Natural killer cell (primary cell): ENCODE measurements around the gene SDC3. TPM values are rescaled to one million over a fixed set of nuclear protein-coding genes. Genes with fewer than 3 reads are reported as not detected.
A peak's percentile ranks its signal among the peaks of the same experiment; 100 is the strongest.
"Not testable (repeated sequence)": the region's sequence is repeated elsewhere in the genome, so short reads cannot be mapped to it uniquely, and the experiment has no call there.

Experiments used
- ATAC-seq, 3 donors: fragments of 150-1000 bp in 2 of 3; fragments of 200-7000 bp in 1 of 3; cut with Tn5 transposase; 1 replicate in 1 of 3; 2 replicates in 2 of 3; pipeline ENCODE4 v1.10.0; 2021; ENCODE audit warnings: mild to moderate bottlenecking in 2 of 3, moderate library complexity in 2 of 3
- DNase-seq, 2 donors: peaks; one replicate each; pipeline versions ENCODE4 v3.0.0 to v3.0.0-alpha.2; 2013 to 2021; ENCODE audit warnings: mixed read lengths in 1 of 2
- H3K27ac ChIP-seq: one replicate; pipeline ENCODE4 v1.5.1; 2013; ENCODE audit warnings: mild to moderate bottlenecking, low read length
- H3K27me3 ChIP-seq: one replicate; pipeline ENCODE4 v1.6.1; 2013; ENCODE audit warnings: low read length; ENCODE audit not compliant: control insufficient read depth, insufficient read depth
- H3K36me3 ChIP-seq: one replicate; pipeline ENCODE4 v1.6.1; 2013; ENCODE audit warnings: low read length; ENCODE audit not compliant: control insufficient read depth, insufficient read depth
- H3K4me1 ChIP-seq: one replicate; pipeline ENCODE4 v1.6.1; 2013; ENCODE audit warnings: low read length; ENCODE audit not compliant: control insufficient read depth, insufficient read depth
- H3K4me3 ChIP-seq: one replicate; pipeline ENCODE4 v1.5.1; 2013; ENCODE audit warnings: low read length
- H3K9me3 ChIP-seq: one replicate; pipeline ENCODE4 v1.6.1; 2013; ENCODE audit warnings: low read length; ENCODE audit not compliant: control insufficient read depth, insufficient read depth
- H3K27ac Mint-ChIP-seq, 2 donors: one replicate each; pipeline ENCODE4 v1.8.0; 2022; ENCODE audit warnings: mild to moderate bottlenecking in 2 of 2, mixed read lengths in 2 of 2, moderate library complexity in 1 of 2
- H3K27me3 Mint-ChIP-seq, 2 donors: one replicate each; pipeline ENCODE4 v1.8.0; 2022; ENCODE audit warnings: low read depth in 2 of 2, mixed read lengths in 2 of 2
- H3K36me3 Mint-ChIP-seq: one replicate; pipeline ENCODE4 v1.8.0; 2022; ENCODE audit warnings: mixed read lengths
- H3K4me1 Mint-ChIP-seq, 2 donors: one replicate each; pipeline ENCODE4 v1.8.0; 2022; ENCODE audit warnings: mixed read lengths in 2 of 2
- H3K4me3 Mint-ChIP-seq: one replicate; pipeline ENCODE4 v1.8.0; 2022; ENCODE audit warnings: mild to moderate bottlenecking, moderate library complexity, mixed read lengths
- H3K9me3 Mint-ChIP-seq, 2 donors: one replicate each; pipeline ENCODE4 v1.8.0; 2022; ENCODE audit warnings: mixed read lengths in 2 of 2
- WGBS: methylation state at CpG from one replicate; pipeline ENCODE4 v1.1.7; 2013; ENCODE audit warnings: missing lambda C conversion rate; ENCODE audit not compliant: insufficient coverage; 5-methylcytosine and 5-hydroxymethylcytosine counted together
- intact Hi-C: fragments of 100-400 bp; cut with micrococcal nuclease; formaldehyde crosslinking; loops from one replicate; pipeline ENCODE4 v1.14.2; 2022
- total RNA-seq, 4 donors: library from RNA; stranded (reverse); fragments of 120-200 nt in 1 of 4; gene quantifications; one replicate each; pipeline versions ENCODE4 v1.2.3 to v1.2.4, GENCODE V29; 2013 to 2022
- TF ChIP-seq, protein P1 (sequence below): fragments of 200-600 bp; IDR thresholded peaks from one replicate; pipeline ENCODE4 v1.8.0; 2022; ENCODE audit warnings: antibody characterized with exemption

Gene SDC3
- total RNA-seq, 3 donors from 2014 or later (not counting 1 experiment from before 2014, with no cell fraction given): 0.33 to 0.63 TPM; not detected in 1

DNA sequence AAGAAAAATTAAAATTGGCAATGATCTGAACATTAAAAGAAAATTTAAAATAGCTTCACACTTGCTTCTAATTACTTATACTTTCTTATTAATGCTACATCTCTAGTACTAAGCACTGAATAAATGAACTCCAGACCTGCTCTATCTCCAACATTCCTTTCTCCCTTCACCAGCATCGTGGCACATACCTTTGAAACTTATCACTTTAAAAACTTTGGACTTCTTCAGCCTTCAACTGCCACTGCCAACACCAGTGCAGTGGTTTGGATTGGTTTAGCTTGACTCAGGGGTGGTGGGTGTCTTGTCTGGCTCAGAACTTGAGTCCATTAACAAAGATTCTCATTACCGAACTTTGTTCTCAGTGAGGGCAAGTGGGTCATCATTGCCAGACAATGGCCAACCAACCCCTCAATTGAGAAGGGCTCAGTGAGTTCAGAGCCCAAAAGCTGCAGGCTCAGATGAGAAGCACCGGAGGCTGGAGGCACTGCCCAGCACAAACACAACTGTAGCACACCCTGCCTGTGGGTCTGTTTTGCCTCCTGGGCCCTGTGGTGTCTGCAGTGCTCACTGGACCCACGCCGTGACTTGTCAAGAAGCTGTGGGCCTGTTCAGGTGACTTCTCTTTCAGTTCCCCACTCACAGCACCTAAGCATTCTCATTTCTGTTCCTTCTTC lies 40.4 kb upstream of the SDC3 start:
- H3K9me3 Mint-ChIP-seq, H3K27ac ChIP-seq, H3K4me1 ChIP-seq, intact Hi-C loops, DNase-seq, H3K27me3 Mint-ChIP-seq, H3K27me3 ChIP-seq, H3K4me3 Mint-ChIP-seq, ATAC-seq, H3K4me3 ChIP-seq, H3K9me3 ChIP-seq: not testable (repeated sequence)
- WGBS: no CpG with 5 or more reads among the region's 5 CpGs
- Mint-ChIP-seq H3K4me1 (peaks cover 29 to 37% of the 10 kb centered on the region in 2 donors), H3K36me3 (peaks cover 29% of the 10 kb centered on the region), H3K27ac (peak overlapping the region; percentile 68 to 82)
- peaks cover 74% of the 10 kb centered on the region for H3K36me3 ChIP-seq

DNA sequence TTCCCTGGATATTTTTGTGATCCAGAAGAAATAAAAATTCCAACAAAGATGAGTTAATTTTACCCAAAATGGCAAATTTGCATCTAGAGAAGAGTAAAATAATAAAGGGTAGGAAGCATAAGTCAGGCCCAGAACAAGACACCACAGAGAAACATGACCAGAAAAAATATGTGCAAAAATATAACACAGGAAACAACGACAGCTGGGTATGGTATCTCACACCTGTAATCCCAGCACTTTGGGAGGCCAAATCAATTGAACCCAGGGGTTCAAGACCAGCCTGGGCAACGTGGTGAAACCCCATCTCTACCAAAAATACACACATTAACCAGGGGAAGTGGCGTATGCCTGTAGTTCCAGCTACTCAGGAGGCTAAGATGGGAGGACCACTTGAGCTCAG lies 39.7 kb upstream of the SDC3 start:
- Histone ChIP-seq H3K36me3 (peaks cover 72% of the 10 kb centered on the region), H3K27me3 (no peaks in the 10 kb centered on the region), H3K9me3 (no peaks in the 10 kb centered on the region), H3K4me3 (no peak overlapping the region), H3K27ac (no peak overlapping the region), H3K4me1 (peaks cover 3% of the 10 kb centered on the region)
- intact Hi-C loops: no loop called here
- Mint-ChIP-seq H3K4me1 (peaks cover 28 to 43% of the 10 kb centered on the region in 2 donors), H3K4me3 (no peak overlapping the region), H3K9me3 (no peaks in the 10 kb centered on the region), H3K27ac (peak overlapping the region; percentile 68 to 82), H3K27me3 (no peaks in the 10 kb centered on the region), H3K36me3 (peaks cover 29% of the 10 kb centered on the region)
- DNase-seq (no peak), ATAC-seq (peak; percentile 38 to 80 (median 53))
- 47% methylated on average over 3 of the region's 3 CpGs for whole genome bisulfite sequencing
- TF ChIP-seq, protein P1, sequence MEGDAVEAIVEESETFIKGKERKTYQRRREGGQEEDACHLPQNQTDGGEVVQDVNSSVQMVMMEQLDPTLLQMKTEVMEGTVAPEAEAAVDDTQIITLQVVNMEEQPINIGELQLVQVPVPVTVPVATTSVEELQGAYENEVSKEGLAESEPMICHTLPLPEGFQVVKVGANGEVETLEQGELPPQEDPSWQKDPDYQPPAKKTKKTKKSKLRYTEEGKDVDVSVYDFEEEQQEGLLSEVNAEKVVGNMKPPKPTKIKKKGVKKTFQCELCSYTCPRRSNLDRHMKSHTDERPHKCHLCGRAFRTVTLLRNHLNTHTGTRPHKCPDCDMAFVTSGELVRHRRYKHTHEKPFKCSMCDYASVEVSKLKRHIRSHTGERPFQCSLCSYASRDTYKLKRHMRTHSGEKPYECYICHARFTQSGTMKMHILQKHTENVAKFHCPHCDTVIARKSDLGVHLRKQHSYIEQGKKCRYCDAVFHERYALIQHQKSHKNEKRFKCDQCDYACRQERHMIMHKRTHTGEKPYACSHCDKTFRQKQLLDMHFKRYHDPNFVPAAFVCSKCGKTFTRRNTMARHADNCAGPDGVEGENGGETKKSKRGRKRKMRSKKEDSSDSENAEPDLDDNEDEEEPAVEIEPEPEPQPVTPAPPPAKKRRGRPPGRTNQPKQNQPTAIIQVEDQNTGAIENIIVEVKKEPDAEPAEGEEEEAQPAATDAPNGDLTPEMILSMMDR: no peak

DNA sequence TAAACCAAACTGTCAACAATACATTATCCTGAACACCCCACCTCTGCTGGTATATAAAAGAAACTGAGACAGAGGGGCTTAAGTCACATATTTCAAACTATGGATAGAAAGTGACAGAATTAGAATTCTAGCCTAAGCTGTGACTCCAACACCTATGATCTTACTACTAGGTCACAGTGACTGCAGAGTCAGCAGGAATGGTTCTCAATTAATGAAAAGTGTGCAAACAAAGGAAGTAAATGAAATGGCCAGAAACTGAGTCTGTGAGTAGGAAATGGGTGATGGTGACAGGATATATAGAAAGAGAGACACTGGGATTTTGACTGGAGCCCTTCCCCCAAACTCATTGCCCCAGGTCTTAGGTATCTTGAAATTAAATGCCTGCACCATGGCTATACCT lies 38.7 kb upstream of the SDC3 start:
- Histone ChIP-seq H3K36me3 (peaks cover 71% of the 10 kb centered on the region), H3K4me1 (peaks cover 3% of the 10 kb centered on the region), H3K4me3 (no peak overlapping the region), H3K27me3 (no peaks in the 10 kb centered on the region), H3K27ac (no peak overlapping the region), H3K9me3 (no peaks in the 10 kb centered on the region)
- H3K9me3 Mint-ChIP-seq: no peaks in the 10 kb centered on the region
- TF ChIP-seq, protein P1: no peak
- ATAC-seq (no peak), DNase-seq (no peak)
- H3K4me3 Mint-ChIP-seq: no peak overlapping the region
- no peaks in the 10 kb centered on the region for H3K27me3 Mint-ChIP-seq
- peak overlapping the region in 1 of 2 donors; percentile 68 for H3K27ac Mint-ChIP-seq
- intact Hi-C loops: no loop called here
- peaks cover 21 to 48% of the 10 kb centered on the region in 2 donors for H3K4me1 Mint-ChIP-seq
- peaks cover 31% of the 10 kb centered on the region for H3K36me3 Mint-ChIP-seq

GRCh38 chr1:30942326-30942963 lies 33.9 kb upstream of the SDC3 start:
- TF ChIP-seq, protein P1: no peak
- WGBS: 100% methylated on average over 7 of the region's 7 CpGs
- Histone ChIP-seq H3K4me3 (no peak overlapping the region), H3K9me3 (no peaks in the 10 kb centered on the region), H3K36me3 (peaks cover 71% of the 10 kb centered on the region), H3K27me3 (no peaks in the 10 kb centered on the region), H3K4me1 (no peaks in the 10 kb centered on the region), H3K27ac (no peak overlapping the region)
- Mint-ChIP-seq H3K4me1 (peaks cover 5 to 14% of the 10 kb centered on the region in 2 donors), H3K27ac (peak overlapping the region in 1 of 2 donors; percentile 25), H3K36me3 (peaks cover 15% of the 10 kb centered on the region), H3K9me3 (no peaks in the 10 kb centered on the region), H3K27me3 (no peaks in the 10 kb centered on the region), H3K4me3 (no peak overlapping the region)
- ATAC-seq (no peak), DNase-seq (no peak)
- intact Hi-C loops: no loop called here
